ENCODE data around the gene DGKG.

- TF ChIP-seq CTCF (conservative IDR thresholded peaks at IDR 0.05; ENCODE audit: low read depth, low read length), result no peak
- no peak for TF ChIP-seq EZH2 (IDR thresholded peaks at IDR 0.05; ENCODE audit: borderline replicate concordance, low read depth, low read length, poor library complexity, severe bottlenecking)
Measured at GRCh38 chr3:186108106-186108940, 253.7 kb downstream of the DGKG start.

Data from A673 (cell line).